Stimulated activated CD4-positive, alpha-beta T cell treated with anti-CD3 and anti-CD28 coated beads, Interleukin-1b, Interleukin-23, amount 100 ng/mL, for 48 hours (primary cell): ENCODE data around the gene ST3GAL5.
A peak's percentile ranks its signal among the peaks of the same experiment; 100 is the strongest.
"Not testable (repeated sequence)": the region's sequence is repeated elsewhere in the genome, so short reads cannot be mapped to it uniquely, and the experiment has no call there.

Experiments
- DNase-seq: peaks from one replicate; pipeline ENCODE4 v3.0.0-alpha.2; 2020

Gene ST3GAL5

DNA sequence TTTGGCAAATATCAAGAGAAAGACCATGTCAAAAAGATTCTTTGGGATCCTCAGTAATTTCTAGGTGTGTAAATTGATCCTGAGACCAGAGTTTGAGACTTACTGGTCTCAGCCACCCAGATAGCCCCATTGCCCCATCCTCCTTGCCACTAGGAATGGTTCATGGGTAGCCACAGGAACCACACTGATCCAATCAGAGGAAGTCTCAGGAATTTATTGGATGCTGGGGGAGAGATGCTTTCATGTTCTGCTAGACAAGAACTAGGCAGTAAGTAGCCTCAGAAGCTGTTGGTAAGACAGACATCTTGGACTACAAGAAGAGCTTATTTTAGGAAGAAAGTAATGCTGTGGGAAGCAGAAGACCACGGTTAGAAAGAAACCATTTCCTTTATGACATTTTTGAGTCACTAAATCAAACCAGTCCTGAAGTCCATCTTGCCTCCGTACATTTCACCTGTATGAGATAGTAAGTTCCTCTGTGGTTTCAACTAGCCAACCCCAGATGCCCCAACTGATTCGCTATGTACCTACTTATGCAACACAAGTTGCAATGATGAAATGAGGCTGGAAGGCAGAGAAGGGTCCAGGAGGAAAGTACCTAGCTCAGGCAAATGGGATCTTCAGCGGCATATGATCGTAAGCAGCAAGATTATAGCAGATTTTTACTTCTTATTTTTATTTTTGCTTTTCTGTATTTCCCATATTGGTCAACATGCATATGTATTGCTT lies 3.6 kb upstream of the ST3GAL5 start:
- no peak for DNase-seq

DNA sequence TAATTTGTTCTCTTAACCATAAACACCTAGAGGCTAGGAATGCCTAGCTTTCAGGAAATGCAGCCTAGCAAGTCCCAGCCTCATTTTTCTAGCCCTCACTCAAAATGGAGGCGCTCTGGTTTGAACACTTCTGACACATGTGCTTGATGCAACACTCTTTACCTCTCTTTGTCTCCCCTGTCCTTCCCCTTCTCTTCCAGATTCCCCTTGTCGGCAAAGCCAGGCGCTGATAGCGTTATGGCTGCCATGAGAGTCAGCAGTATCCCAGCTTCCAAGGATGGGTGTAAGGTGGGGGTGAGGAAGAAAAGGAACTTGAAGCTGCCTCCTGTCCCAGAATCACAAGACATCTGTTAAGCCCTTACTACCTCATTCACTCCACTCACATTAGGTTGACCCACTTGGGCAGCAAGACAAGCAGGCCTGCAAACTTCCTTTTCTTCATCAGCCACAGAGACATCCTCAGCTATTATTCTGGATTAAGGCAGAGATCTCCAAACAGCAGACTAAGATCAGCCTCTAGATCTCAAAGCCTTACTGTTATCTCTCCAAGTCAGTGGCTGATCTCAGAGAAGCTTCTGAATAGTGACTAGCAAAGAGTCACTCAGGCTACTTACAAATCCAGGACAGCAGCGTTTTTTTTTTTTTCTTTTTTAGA lies 1.9 kb upstream of the ST3GAL5 start:
- no peak for DNase-seq

DNA sequence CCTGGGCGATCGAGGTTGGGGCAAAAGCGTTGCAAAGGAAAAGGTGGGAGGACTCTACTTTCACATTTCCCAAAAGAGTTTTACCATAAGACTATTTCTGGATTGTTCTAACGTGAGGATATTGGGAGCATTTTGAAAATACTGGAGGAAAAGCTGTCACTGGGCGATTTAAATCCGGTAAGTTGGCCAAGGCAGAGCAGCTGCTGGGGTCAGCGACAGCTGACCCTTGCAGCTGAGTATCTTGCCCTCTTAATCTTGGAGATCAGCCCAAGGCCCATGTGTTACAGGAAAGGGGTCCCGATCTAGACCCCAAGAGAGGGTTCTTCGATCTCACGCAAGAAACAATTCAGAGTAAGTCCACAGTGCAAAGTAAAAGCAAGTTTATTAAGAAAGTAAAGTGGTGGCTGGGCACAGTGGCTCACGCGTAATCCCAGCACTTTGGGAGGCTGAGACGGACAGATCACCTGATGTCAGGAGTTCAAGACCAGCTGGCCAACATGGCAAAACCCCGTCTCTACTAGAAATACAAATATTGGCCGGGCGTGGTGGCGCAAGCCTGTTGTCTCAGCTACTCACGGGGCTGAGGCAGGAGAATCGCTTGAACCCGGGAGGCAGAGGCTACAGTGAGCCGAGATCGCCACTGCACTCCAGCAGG lies 964 bp upstream of the ST3GAL5 start:
- no peak for DNase-seq

DNA sequence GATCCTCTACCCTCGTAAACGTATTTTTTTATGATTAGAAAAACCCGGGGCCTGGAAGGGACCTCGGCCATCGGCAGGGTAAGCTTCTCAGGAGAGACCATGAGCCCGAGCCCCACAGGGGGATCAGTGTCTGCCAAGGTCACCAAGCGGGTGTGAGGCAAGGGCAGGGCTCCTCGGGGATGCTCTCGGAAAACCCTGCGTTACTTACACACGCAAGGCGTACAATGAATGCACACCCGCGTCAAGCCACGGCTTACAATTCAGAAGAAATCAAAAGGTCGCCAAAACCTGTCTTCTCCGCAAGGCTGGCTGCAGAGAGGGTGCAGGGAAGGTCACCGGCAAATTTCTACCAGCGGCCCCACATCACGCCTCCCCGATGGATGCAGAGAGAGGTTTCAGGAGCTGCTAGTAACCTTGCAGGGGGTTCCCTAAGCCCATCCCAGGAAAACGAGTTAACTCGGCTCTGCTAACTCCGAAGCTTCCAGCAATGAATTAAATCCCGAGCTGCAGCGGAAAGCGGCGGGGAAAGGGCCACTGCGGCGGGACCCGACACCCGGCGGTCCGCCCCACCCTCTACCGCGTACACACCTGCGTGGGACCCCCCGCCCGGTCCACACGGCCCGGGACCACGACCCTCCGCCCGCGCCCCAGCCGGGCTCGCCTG lies 638 bp downstream of the ST3GAL5 start:
- peak; percentile 33 for DNase-seq

DNA sequence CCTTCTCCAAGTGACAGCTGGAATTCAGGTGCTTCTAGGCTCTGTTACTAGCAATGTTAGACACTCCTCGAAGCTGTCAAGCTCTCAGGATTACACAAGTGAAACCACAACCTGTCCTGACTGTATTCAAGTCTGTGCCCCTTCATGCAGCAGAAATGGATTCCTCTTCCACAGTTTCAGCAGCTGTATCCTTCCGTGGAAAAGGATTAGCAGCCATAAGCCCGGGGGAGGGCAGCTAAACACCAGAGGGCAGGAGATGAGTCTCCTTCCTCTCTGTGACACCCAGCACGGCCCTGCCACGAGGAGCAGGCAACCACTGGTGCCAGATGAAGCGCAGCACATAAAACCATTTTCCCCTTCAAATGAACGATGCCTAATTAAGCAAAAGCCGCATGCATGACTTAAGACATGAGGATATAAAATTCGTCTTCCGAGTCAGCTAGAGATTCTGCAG lies 1.2 kb downstream of the ST3GAL5 start:
- peak; percentile 57 for DNase-seq

DNA sequence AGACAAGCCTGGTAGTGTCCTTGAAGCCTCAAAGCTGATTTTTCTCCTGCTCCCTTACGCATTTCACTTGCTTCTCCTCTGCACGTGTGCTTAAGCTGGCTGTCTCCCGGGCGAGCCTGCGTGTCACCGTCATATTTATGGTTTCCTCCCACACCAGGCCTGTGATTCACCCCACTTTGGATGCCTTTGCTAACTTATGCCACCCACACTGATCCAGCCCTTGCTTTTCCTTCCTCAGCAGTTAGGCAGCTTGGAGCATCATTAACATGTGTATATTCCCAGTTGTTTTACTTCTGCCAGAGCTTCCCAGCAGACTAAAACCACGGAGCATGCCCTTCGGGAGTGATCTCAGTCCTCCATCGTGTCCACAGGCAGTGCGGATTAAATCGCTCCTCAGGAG lies 2.2 kb downstream of the ST3GAL5 start:
- peak; percentile 73 for DNase-seq

DNA sequence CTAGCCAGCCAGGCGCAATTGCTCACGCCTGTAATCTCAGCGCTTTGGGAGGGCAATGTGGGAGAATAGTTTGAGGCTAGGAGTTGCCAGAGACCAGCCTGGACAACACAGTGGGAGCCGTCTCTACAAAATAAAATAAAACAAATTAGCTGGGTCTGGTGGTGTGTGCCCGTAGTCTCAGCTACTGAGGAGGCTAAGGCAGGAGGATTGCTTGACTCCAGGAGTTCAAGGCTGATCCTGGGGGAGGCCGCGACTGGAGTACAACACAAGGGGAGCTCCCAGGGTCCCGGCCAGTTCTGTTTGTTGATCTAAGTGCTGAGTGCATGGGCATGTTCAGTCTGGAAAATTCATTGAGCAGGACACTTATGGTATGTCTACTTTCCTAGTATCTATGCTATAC lies 2.6 kb downstream of the ST3GAL5 start:
- DNase-seq: no peak

DNA sequence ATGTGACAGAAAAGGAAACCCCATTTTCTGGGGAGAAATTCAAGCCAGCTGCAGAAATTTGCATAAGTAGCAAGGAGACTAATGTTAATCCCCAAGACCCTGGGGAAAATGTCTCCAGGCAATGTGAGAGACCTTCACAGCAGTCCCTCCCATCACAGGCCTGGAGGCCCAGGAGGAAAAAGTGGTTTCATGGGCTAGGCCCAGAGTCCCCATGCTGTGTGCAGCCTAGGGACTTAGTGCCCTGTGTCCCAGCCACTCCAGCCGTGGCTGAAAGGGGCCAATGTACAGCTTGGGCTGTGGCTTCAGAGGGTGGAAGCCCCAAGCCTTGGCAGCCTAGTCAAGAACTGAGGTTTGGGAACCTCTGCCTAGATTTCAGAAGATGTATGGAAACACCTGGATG lies 7.0 kb downstream of the ST3GAL5 start:
- not testable (repeated sequence) for DNase-seq

DNA sequence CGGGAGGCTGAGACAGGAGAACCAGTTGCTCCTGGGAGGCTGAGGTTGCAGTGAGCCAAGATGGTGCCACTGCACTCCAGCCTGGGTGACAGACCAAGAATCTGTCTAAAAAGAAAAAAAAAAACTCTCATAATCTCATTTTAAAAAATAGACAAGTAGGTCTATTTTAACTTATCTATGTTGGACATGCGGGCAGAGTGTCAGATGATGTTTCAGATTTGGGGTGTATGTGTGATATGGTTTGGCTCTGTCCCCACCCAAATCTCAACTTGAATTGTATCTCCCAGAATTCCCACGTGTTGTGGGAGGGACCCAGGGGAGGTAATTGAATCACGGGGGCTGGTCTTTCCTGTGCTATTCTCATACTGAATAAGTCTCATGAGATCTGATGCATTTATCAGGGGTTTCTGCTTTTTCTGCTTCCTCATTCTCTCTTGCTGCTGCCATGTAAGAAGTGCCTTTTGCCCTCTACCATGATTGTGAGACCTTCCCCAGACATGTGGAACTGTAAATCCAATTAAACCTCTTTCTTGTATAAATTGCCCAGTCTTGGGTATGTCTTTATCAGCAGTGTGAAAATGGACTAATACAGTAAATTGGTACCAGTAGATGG lies 8.0 kb downstream of the ST3GAL5 start:
- DNase-seq: not testable (repeated sequence)

DNA sequence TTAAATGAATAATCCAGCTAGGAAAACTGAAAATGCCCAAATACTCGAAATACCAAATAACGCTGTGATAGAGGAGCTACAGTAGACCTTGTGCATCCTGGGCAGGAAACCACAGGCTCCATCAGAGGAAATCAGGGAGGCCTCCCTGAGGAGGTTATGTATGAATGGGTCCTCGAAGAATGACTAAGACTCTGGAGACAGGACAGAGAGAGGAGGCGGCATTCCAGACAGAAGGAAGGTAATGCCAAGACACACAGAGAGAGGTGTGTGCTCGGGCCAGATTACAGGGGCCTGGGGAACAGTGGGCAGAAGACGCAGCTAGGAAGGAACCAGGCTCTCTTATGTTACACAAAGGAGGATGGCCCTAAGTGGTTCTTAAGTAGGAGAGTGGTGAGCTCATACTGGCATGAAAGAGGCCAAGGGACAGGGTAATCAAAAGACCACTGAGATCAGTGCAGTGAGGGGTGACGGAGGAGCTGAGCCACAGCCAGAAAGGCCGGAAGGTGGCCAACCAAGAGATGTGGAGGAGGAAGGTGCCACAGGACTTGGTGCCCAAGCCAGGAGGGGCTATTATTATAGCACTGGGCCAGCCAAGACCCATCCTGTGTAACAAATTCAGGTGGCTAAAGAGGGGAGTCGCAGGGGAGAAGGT lies 9.9 kb downstream of the ST3GAL5 start:
- DNase-seq: no peak

DNA sequence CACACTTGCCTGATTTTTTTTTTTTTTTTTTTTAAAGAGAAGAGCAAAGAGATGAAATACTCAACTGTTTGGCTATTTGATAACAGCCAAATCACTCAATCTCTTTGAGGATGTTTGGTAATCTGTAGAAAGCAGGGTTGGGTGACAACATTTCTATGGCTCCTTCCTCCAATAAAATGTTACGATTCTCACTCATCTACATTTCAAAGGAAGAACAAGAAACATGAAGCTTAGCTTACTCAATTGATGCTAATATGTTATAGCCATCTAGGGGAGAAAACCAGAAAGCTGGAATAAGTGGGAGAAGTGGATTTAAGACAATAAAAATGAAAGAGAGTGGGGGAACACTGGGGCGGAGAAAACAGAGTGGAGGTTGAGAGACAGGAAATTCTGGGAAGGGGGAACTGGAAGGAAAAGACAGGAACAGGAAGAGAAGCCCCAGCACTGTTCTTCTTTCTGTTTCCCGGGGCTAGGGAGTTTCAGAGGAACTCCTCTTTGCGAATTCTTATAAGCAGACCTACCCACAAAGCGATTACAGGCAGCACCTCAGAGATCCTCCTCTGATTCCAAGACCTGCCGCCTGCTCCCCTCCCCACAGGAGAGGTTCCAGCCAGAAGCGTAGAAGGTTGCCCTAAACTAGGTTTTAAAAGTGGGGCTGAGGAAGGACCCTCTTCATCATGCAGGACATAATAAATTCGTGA lies 13.3 kb downstream of the ST3GAL5 start:
- DNase-seq: no peak

DNA sequence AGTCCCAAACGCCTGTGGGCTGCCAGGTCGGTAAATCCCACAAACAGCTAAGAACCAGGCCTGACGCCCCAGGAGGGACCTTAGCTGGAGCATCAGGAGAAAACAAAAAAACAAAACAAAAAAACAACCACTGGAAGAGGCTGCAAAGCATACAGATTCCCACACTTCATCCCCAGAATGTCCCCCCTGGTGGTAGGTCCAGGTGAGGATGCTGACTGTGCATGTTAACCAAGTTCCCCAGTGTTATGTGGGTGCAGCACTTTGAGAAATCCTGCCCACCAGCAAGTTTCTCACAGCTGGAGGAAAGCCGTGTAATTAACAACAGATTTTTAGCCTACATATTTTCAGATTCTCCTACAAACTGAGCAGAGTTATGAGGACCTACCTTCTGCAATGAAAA lies 15.1 kb downstream of the ST3GAL5 start:
- DNase-seq: no peak

DNA sequence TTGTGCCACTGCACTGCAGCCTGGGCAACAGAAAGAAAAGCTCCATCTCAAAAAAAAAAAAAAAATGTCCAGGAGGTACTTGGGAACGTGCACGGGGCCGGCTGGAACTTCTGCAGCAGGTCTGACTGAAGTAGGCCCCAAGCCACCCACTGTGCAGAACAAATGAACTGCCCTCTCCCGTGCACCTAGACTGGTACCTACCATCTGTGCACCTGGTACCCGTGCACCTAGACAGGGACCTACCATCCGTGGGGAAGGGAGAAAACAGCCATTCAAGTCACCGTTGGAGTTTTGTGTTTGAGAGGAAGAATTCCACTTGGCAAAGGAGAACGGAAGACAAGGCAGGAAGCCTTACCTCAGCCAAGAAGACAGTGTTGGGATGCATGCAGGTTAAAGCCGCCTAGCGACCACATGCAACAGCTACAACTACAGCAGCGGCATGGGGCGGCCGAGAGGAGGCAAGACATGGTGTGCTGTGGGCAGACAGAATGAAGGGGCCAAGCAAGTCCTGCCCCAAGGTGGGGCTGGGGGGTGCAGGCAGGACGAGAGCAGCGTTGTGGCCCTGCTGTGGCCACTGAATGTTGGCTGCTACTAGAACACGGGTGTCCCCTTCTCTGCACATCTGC lies 16.1 kb downstream of the ST3GAL5 start:
- no peak for DNase-seq

DNA sequence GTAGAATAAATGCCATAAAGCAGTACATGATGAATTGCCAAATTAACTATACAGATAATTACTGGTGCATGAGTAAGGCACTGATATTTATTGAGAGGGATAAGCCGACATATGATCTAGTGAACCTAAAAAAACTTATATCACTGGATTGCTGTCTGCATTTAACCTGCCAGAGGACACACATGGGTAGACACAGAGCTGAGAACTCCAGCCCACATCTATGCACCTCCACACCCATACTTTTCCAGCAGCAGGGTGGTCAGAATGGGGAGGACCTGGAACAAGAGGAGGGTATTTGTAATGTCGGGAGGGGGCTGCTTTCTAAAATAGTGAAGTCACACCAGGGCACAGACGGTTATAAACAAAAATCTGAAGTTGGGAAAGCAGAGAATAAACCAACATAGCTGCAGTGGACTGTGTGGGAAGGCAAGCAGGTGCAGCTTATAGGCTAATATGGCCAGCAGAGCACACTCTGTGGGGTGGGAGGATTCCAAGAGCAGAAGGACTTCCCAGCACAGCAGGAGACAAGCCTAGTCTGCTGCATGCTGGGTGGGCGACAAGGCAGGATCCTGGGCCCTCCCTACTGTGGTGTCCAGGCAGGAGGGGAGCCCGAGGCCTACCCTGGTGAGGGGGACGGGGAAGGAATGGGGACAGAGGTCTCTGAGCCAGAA lies 17.2 kb downstream of the ST3GAL5 start:
- DNase-seq: no peak

DNA sequence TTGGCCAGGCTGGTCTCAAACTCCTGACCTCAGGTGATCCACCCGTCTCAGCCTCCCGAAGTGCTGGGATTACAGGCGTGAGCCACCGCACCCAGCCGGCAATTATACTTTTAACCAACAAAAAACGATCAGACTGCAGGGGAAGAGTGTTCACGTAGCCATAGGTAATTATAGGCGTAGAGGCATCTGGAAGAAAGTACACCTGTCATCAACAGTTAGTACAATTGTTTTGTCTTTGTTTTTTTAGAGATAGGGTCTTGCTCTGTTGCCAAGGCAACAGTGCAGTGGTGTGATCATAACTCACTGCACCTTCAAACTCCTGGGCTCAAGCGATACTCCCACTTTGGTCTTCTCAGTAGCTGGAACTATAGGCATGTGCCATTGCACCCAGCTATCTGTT lies 20.0 kb downstream of the ST3GAL5 start:
- DNase-seq: no peak

DNA sequence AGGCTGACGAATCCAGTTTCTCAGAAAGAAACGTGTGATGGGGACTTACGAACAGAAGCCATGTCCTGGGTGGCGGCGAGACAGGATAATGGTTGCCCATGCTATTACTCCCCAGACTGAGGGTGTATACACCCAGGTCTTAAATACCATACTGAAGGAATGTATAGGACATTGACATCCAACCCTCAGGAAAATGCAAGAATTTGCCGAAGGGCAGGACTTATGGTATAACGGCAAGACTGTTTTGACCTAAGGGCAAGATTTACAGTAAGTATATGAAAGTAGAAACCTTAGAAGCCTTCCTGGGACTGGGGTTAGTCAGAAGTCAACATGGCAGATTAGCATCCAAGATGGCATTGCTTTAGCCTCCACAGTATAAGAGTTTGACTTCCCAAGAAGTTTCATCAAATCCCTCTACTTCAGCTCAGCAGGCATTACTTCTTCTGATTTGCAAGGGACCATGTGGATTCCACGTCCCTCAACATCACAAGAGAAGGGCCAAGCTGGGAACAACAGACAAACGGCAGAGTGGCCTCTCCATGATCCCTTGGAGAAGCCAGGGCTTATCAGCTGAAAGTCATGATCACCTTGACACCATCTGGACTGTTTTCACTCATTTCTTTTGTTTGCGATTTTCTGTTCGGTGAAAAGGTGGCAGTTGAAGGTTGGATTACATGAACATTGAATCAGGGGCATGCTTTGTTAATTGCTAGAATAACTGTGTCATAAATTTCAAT lies 21.1 kb downstream of the ST3GAL5 start:
- DNase-seq: no peak

DNA sequence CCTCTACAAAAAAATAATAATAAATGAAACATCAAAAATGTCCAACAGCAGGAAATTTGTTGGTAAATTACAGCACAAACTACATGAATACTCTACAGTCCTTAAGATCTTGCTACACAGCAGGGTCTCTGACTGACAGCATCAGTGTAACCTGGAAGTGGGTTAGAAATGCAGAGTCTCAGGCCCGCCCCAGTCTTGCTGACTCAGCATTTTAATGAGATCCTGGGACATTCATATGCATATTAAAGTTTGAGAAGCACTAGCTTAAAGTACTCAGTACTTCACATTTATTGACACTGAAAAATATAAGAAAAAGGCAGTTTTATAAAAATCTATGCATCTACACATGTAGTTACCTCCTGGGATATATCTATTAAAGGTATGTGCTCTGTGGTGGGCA lies 21.7 kb downstream of the ST3GAL5 start:
- no peak for DNase-seq

DNA sequence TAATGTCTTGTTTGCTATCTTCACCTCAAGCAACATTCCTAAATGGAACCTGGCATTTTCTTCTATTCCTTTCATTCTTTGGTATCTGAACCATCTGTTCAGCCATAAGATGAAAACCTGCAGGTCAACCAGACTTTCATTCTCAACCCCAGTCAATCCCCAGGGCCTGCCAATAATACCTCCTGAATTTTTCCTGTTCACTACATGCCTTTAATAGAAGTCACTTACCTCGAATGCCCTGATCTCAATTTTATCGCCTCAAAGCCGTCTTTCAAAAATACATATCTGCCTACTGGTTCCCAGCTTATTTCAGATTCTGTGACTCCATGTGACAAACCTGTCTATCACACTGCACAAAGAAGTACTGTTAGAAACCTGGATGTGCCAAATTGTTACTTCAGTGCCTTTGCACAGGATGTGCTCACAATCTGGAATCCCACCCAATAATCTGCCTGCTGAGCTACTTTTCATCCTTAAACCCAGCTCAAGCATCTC lies 22.6 kb downstream of the ST3GAL5 start:
- no peak for DNase-seq

DNA sequence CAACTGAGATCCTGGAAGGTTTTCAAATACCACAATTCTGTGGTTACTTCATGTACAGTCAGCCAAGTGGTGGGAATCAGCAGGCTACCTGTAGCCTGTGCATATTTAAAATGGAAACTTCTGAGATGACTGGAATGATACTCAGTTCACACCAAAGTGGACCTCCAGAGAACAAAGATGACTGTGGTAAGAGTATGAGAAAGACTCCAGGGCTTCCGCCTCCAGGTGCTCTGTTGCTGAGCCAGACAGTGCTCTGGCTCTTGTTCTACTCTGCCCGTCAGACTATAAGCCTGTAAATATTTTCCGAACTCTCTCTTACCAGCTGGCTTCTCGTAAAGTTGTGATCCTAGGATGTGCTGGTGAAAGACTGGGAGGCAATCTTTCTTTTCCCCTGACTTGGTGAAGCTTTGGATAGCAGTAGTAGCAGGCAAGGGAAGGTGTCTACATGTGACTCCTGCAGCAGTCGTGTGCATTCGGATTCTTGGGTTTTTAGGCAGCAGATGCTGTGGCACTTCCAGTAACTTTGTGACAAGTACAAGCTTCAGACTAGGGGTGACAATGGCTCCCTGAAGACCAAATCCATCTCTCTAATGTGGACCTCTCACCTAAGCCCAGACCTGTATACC lies 23.1 kb downstream of the ST3GAL5 start:
- DNase-seq: peak; percentile 35
